Caco-2 (cell line): ENCODE data around the gene MRPL48. TPM values are rescaled to one million over a fixed set of nuclear protein-coding genes. Genes with fewer than 3 reads are reported as not detected.
A peak's percentile ranks its signal among the peaks of the same experiment; 100 is the strongest.
"Not testable (repeated sequence)": the region's sequence is repeated elsewhere in the genome, so short reads cannot be mapped to it uniquely, and the experiment has no call there.

ENCODE experiments used
- BruUV-seq: library from RNA; stranded (reverse); fragments of 400-500 nt; replicated peaks from 2 replicates; lab custom pipeline; 2021; lab: Mats Ljungman, UMichigan
- CTCF ChIA-PET: fragments of 300-600 bp; sonication (Branson Sonifier 250); formaldehyde crosslinking; loops from one replicate; lab custom pipeline; 2022; ENCODE audit warnings: antibody characterized with exemption; lab: Charles Lee
- POLR2A ChIA-PET: fragments of 300-600 bp; sonication (Branson Sonifier 250); formaldehyde crosslinking; loops from one replicate; lab custom pipeline; 2022; ENCODE audit warnings: antibody characterized with exemption; lab: Charles Lee
- DNase-seq, 2 experiments: peaks; one replicate each; pipeline versions ENCODE4 v3.0.0 to v3.0.0-alpha.2; 2020 to 2022
- H3K27me3 ChIP-seq: replicated peaks from 2 replicates; pipeline ENCODE4 v1.6.0; 2011; ENCODE audit warnings: low read length; ENCODE audit not compliant: control insufficient read depth, insufficient read depth
- H3K36me3 ChIP-seq: 2 replicates; pipeline ENCODE4 v1.5.1; 2011; ENCODE audit warnings: low read length; ENCODE audit not compliant: control insufficient read depth, insufficient read depth
- H3K4me1 ChIP-seq: fragments of 250-450 bp; sonication (Bioruptor Pico); 2 replicates; pipeline ENCODE4 v1.5.1; 2020; ENCODE audit warnings: mild to moderate bottlenecking
- H3K4me3 ChIP-seq: 2 replicates; pipeline ENCODE4 v1.5.1; 2011; ENCODE audit warnings: low read depth, mild to moderate bottlenecking, control low read depth, low read length
- H3K9me3 ChIP-seq: fragments of 250-450 bp; sonication (Bioruptor Pico); 2 replicates; pipeline ENCODE4 v1.5.1; 2020; ENCODE audit warnings: mild to moderate bottlenecking, moderate library complexity
- H3K27ac Mint-ChIP-seq: one replicate; pipeline ENCODE4 v1.8.0; 2022; ENCODE audit warnings: mixed read lengths; ENCODE audit not compliant: unreplicated experiment
- H3K27me3 Mint-ChIP-seq: one replicate; pipeline ENCODE4 v1.8.0; 2022; ENCODE audit warnings: mixed read lengths; ENCODE audit not compliant: insufficient read depth, unreplicated experiment
- H3K36me3 Mint-ChIP-seq: one replicate; pipeline ENCODE4 v1.8.0; 2022; ENCODE audit warnings: mild to moderate bottlenecking, mixed read lengths; ENCODE audit not compliant: insufficient read depth, unreplicated experiment
- H3K4me1 Mint-ChIP-seq: one replicate; pipeline ENCODE4 v1.8.0; 2022; ENCODE audit warnings: low read depth, mixed read lengths; ENCODE audit not compliant: unreplicated experiment
- H3K4me3 Mint-ChIP-seq: one replicate; pipeline ENCODE4 v1.8.0; 2022; ENCODE audit warnings: mild to moderate bottlenecking, moderate library complexity, mixed read lengths; ENCODE audit not compliant: unreplicated experiment
- H3K9me3 Mint-ChIP-seq: one replicate; pipeline ENCODE4 v1.8.0; 2022; ENCODE audit warnings: mixed read lengths; ENCODE audit not compliant: unreplicated experiment
- CTCF ChIP-seq, 2 experiments: fragments of 200-600 bp in 1 of 2; IDR thresholded peaks; 1 replicate in 1 of 2; 2 replicates in 1 of 2; pipeline versions ENCODE4 v1.5.1 to v1.8.0; 2011 to 2022; ENCODE audit warnings: antibody characterized with exemption in 1 of 2, control low read depth in 1 of 2, inconsistent platforms in 1 of 2, low read depth in 1 of 2, low read length in 1 of 2, mild to moderate bottlenecking in 1 of 2, moderate library complexity in 1 of 2; ENCODE audit not compliant: insufficient read depth in 1 of 2, severe bottlenecking in 1 of 2, unreplicated experiment in 1 of 2
- intact Hi-C: fragments of 100-400 bp; cut with micrococcal nuclease; formaldehyde crosslinking; loops from one replicate; pipeline ENCODE4 v1.10.0; 2022; ENCODE audit not compliant: unreplicated experiment
- total RNA-seq: library from RNA; stranded (reverse); gene quantifications from 2 replicates; pipeline ENCODE4 v1.2.3, GENCODE V29; 2022

Gene MRPL48
- total RNA-seq, 1 experiment from 2014 or later, result 113 TPM

- peak; percentile 81 to 95 for DNase-seq
Measured at GRCh38 chr11:73784080-73784634, 3.5 kb upstream of the MRPL48 start.

GRCh38 chr11:73784734-73785133, 2.9 kb upstream of the MRPL48 start:
- Mint-ChIP-seq H3K4me1 (peaks cover 35% of the 10 kb centered on the region), H3K9me3 (no peaks in the 10 kb centered on the region), H3K27ac (peak overlapping the region; percentile 81), H3K27me3 (no peaks in the 10 kb centered on the region), H3K36me3 (peaks cover 22% of the 10 kb centered on the region), H3K4me3 (peak overlapping the region; percentile 39)
- no peak for DNase-seq
- intact Hi-C loops, result loop anchor here (1.0 kb wide), 3 partner anchors 23 to 159 kb away; partner anchors contain the start of gene RAB6A
- TSS peak; percentile 48 for BruUV-seq
- Histone ChIP-seq H3K4me3 (no peak overlapping the region), H3K9me3 (no peaks in the 10 kb centered on the region), H3K27me3 (no peaks in the 10 kb centered on the region), H3K4me1 (peaks cover 32% of the 10 kb centered on the region), H3K36me3 (no peaks in the 10 kb centered on the region)
- TF ChIP-seq CTCF (IDR thresholded peaks at IDR 0.05; ENCODE audit: insufficient read depth in 1 of 2, low read depth in 1 of 2, low read length in 1 of 2, severe bottlenecking in 1 of 2, unreplicated experiment in 1 of 2), result no peak
- POLR2A ChIA-PET, result interaction anchor here (0.6 to 1.8 kb wide), 13 partner anchors 8 to 514 kb away, joined by 3 to 38 read pairs (median 6); partner anchors contain the start of genes C2CD3, COA4, PAAF1 and PPME1
- CTCF ChIA-PET, result interaction anchor here (0.6 to 1.2 kb wide), 6 partner anchors 24 to 478 kb away, joined by 3 to 10 read pairs (median 4); partner anchors contain the start of gene RAB6A

More at GRCh38 chr11:73784080-73784634, 3.5 kb upstream of the MRPL48 start:
- Histone ChIP-seq H3K36me3 (no peaks in the 10 kb centered on the region), H3K27me3 (no peaks in the 10 kb centered on the region), H3K4me3 (no peak overlapping the region), H3K4me1 (peaks cover 32% of the 10 kb centered on the region), H3K9me3 (no peaks in the 10 kb centered on the region)
- Mint-ChIP-seq H3K4me1 (peaks cover 31% of the 10 kb centered on the region), H3K27me3 (no peaks in the 10 kb centered on the region), H3K27ac (peak overlapping the region; percentile 81), H3K4me3 (peak overlapping the region; percentile 39), H3K36me3 (peaks cover 28% of the 10 kb centered on the region), H3K9me3 (no peaks in the 10 kb centered on the region)
- ChIA-PET CTCF (interaction anchor here (1.0 to 1.2 kb wide), 3 partner anchors 23 to 158 kb away, joined by 3 to 10 read pairs (median 6); partner anchors contain the start of gene RAB6A), POLR2A (interaction anchor here (0.6 to 1.8 kb wide), 8 partner anchors 23 to 514 kb away, joined by 3 to 38 read pairs (median 6); partner anchors contain the start of genes C2CD3, COA4, PAAF1 and PPME1)
- no TSS peak for BruUV-seq
- intact Hi-C loops, result loop anchor here (1.0 kb wide), 3 partner anchors 23 to 159 kb away; partner anchors contain the start of gene RAB6A
- TF ChIP-seq CTCF (IDR thresholded peaks at IDR 0.05; ENCODE audit: insufficient read depth in 1 of 2, low read depth in 1 of 2, low read length in 1 of 2, severe bottlenecking in 1 of 2, unreplicated experiment in 1 of 2), result no peak

GRCh38 chr11:73785467-73785866, 2.2 kb upstream of the MRPL48 start:
- Mint-ChIP-seq H3K4me3 (peak overlapping the region; percentile 27), H3K4me1 (peaks cover 35% of the 10 kb centered on the region), H3K36me3 (peaks cover 22% of the 10 kb centered on the region), H3K27ac (peak overlapping the region; percentile 81)
- H3K9me3 ChIP-seq, BruUV-seq, H3K27me3 Mint-ChIP-seq, H3K4me3 ChIP-seq, H3K36me3 ChIP-seq, H3K9me3 Mint-ChIP-seq, intact Hi-C loops, H3K27me3 ChIP-seq, DNase-seq: not testable (repeated sequence)
- H3K4me1 ChIP-seq, result peaks cover 27% of the 10 kb centered on the region
- ChIA-PET POLR2A (interaction anchor here (0.6 to 1.8 kb wide), 9 partner anchors 9 to 515 kb away, joined by 3 to 38 read pairs (median 7); partner anchors contain the start of gene RAB6A), CTCF (interaction anchor here (0.6 to 1.2 kb wide), 5 partner anchors 24 to 479 kb away, joined by 3 to 10 read pairs (median 5); partner anchors contain the start of gene RAB6A)
